H9 (cell line): ENCODE data around the gene NDUFB2. TPM values are rescaled to one million over a fixed set of nuclear protein-coding genes. Genes with fewer than 3 reads are reported as not detected.

Experiments used
- DNase-seq: peaks from one replicate; pipeline ENCODE4 v3.0.0-alpha.2; 2017
- H2AFZ ChIP-seq: one replicate; pipeline ENCODE4 v1.6.1; 2013; ENCODE audit warnings: mild to moderate bottlenecking, low read length, control low read depth, moderate library complexity
- H2AK5ac ChIP-seq: 2 replicates; pipeline ENCODE4 v1.6.1; 2013; ENCODE audit warnings: low read length, control low read depth, mixed read lengths; ENCODE audit not compliant: insufficient read length
- H2BK120ac ChIP-seq: one replicate; pipeline ENCODE4 v1.6.1; 2013; ENCODE audit warnings: low read depth, mild to moderate bottlenecking, low read length, control low read depth, inconsistent platforms; ENCODE audit not compliant: poor library complexity, severe bottlenecking
- H2BK12ac ChIP-seq: 2 replicates; pipeline ENCODE4 v1.6.1; 2013; ENCODE audit warnings: low read length, control low read depth, mixed read lengths, low read depth; ENCODE audit not compliant: insufficient read length
- H2BK15ac ChIP-seq: 2 replicates; pipeline ENCODE4 v1.6.1; 2013; ENCODE audit warnings: low read depth, low read length, control low read depth
- H2BK20ac ChIP-seq: one replicate; pipeline ENCODE4 v1.6.1; 2013; ENCODE audit warnings: low read depth, mild to moderate bottlenecking, low read length, control low read depth, inconsistent platforms; ENCODE audit not compliant: poor library complexity, severe bottlenecking
- H2BK5ac ChIP-seq: 2 replicates; pipeline ENCODE4 v1.6.1; 2013; ENCODE audit warnings: low read length, control low read depth, mixed read lengths; ENCODE audit not compliant: insufficient read length
- H3K14ac ChIP-seq: 2 replicates; pipeline ENCODE4 v1.6.1; 2013; ENCODE audit warnings: low read length, control low read depth; ENCODE audit not compliant: insufficient read depth
- H3K18ac ChIP-seq: 2 replicates; pipeline ENCODE4 v1.6.1; 2013; ENCODE audit warnings: low read depth, mild to moderate bottlenecking, mixed read lengths, low read length, control low read depth; ENCODE audit not compliant: insufficient read length
- H3K23ac ChIP-seq: 2 replicates; pipeline ENCODE4 v1.6.1; 2013; ENCODE audit warnings: low read length, control low read depth, mixed read lengths, low read depth; ENCODE audit not compliant: insufficient read length
- H3K23me2 ChIP-seq: 2 replicates; pipeline ENCODE4 v1.6.1; 2013; ENCODE audit warnings: low read depth, mild to moderate bottlenecking, mixed read lengths, low read length, control low read depth; ENCODE audit not compliant: insufficient read length, poor library complexity, severe bottlenecking
- H3K27ac ChIP-seq: 2 replicates; pipeline ENCODE4 v1.5.1; 2013; ENCODE audit warnings: low read length, control low read depth, mixed read lengths, low read depth; ENCODE audit not compliant: insufficient read length
- H3K27me3 ChIP-seq: 2 replicates; pipeline ENCODE4 v1.6.1; 2013; ENCODE audit warnings: low read length, control low read depth, inconsistent platforms; ENCODE audit not compliant: insufficient read depth
- H3K4ac ChIP-seq: 2 replicates; pipeline ENCODE4 v1.6.1; 2013; ENCODE audit warnings: low read depth, mild to moderate bottlenecking, control low read depth, inconsistent platforms, low read length, moderate library complexity
- H3K4me1 ChIP-seq: 2 replicates; pipeline ENCODE4 v1.6.1; 2013; ENCODE audit warnings: low read length, control low read depth, inconsistent platforms; ENCODE audit not compliant: insufficient read depth
- H3K4me2 ChIP-seq: 2 replicates; pipeline ENCODE4 v1.6.1; 2013; ENCODE audit warnings: low read length, control low read depth, mixed read lengths; ENCODE audit not compliant: insufficient read length, insufficient read depth
- H3K56ac ChIP-seq: 2 replicates; pipeline ENCODE4 v1.6.1; 2013; ENCODE audit warnings: low read depth, mild to moderate bottlenecking, mixed read lengths, low read length, control low read depth; ENCODE audit not compliant: insufficient read length
- H3K79me1 ChIP-seq: 2 replicates; pipeline ENCODE4 v1.6.1; 2013; ENCODE audit warnings: low read depth, mild to moderate bottlenecking, moderate library complexity, low read length, control low read depth, inconsistent platforms; ENCODE audit not compliant: insufficient read depth, poor library complexity, severe bottlenecking
- H3K79me2 ChIP-seq: 2 replicates; pipeline ENCODE4 v1.6.1; 2013; ENCODE audit warnings: low read length, control low read depth, inconsistent platforms; ENCODE audit not compliant: insufficient read depth
- H3K9ac ChIP-seq: 2 replicates; pipeline ENCODE4 v1.6.1; 2013; ENCODE audit warnings: low read length, control low read depth, mixed read lengths; ENCODE audit not compliant: insufficient read length; ENCODE audit errors: extremely low read depth
- H3K9me3 ChIP-seq: one replicate; pipeline ENCODE4 v1.6.1; 2013; ENCODE audit warnings: low read depth, low read length, inconsistent platforms; ENCODE audit not compliant: control insufficient read depth
- H3T11ph ChIP-seq: one replicate; pipeline ENCODE4 v1.6.1; 2013; ENCODE audit warnings: mild to moderate bottlenecking, low read length, control low read depth, inconsistent platforms
- H4K20me1 ChIP-seq: one replicate; pipeline ENCODE4 v1.6.1; 2013; ENCODE audit not compliant: control insufficient read depth, insufficient read length, insufficient read depth
- H4K5ac ChIP-seq: 2 replicates; pipeline ENCODE4 v1.6.1; 2013; ENCODE audit warnings: low read depth, mild to moderate bottlenecking, mixed read lengths, low read length, control low read depth; ENCODE audit not compliant: insufficient read length
- H4K8ac ChIP-seq: replicated peaks from 2 replicates; pipeline ENCODE4 v1.6.1; 2013; ENCODE audit warnings: low read length, control low read depth, mixed read lengths, low read depth; ENCODE audit not compliant: insufficient read length
- H4K91ac ChIP-seq: 2 replicates; pipeline ENCODE4 v1.6.1; 2013; ENCODE audit warnings: low read depth, mild to moderate bottlenecking, moderate library complexity, mixed read lengths, low read length, control low read depth; ENCODE audit not compliant: insufficient read length
- H3K27ac Mint-ChIP-seq, 3 experiments: 2 replicates in 2 of 3; 3 replicates in 1 of 3; pipeline ENCODE4 v1.8.0; 2020 to 2021; ENCODE audit warnings: mixed read lengths in 3 of 3, mild to moderate bottlenecking in 1 of 3, moderate library complexity in 1 of 3
- H3K27me3 Mint-ChIP-seq: 2 replicates; pipeline ENCODE4 v1.8.0; 2021; ENCODE audit warnings: low read depth, mild to moderate bottlenecking, moderate library complexity, mixed read lengths
- H3K36me3 Mint-ChIP-seq, 3 experiments: 2 replicates in 2 of 3; 3 replicates in 1 of 3; pipeline ENCODE4 v1.8.0; 2020 to 2021; ENCODE audit warnings: low read depth in 3 of 3, mixed read lengths in 3 of 3; ENCODE audit not compliant: insufficient read depth in 1 of 3
- H3K4me1 Mint-ChIP-seq, 2 experiments: 2 replicates each; pipeline ENCODE4 v1.8.0; 2020; ENCODE audit warnings: mixed read lengths in 2 of 2
- H3K4me3 Mint-ChIP-seq, 2 experiments: 2 replicates in 1 of 2; 3 replicates in 1 of 2; pipeline ENCODE4 v1.8.0; 2020 to 2021; ENCODE audit warnings: mild to moderate bottlenecking in 2 of 2, mixed read lengths in 2 of 2, moderate library complexity in 1 of 2
- H3K9me3 Mint-ChIP-seq, 2 experiments: 2 replicates in 1 of 2; 3 replicates in 1 of 2; pipeline ENCODE4 v1.8.0; 2020; ENCODE audit warnings: mild to moderate bottlenecking in 2 of 2, mixed read lengths in 2 of 2, moderate library complexity in 1 of 2
- WGBS: extraction: QIAGEN DNeasy Blood & Tissue Kit; methylation state at CpG from one replicate; pipeline ENCODE4 v1.1.7; 2013; ENCODE audit warnings: missing lambda C conversion rate, low lambda C conversion rate, mixed read lengths; ENCODE audit not compliant: insufficient read length; ENCODE audit errors: extremely low coverage; 5-methylcytosine and 5-hydroxymethylcytosine counted together
- total RNA-seq: library from RNA; stranded (reverse); gene quantifications from 2 replicates; pipeline ENCODE4 v1.2.1, GENCODE V29; 2021
- TF ChIP-seq, protein P1 (sequence below): fragments of 200-600 bp; sonication (generic); conservative IDR thresholded peaks from 3 replicates; pipeline ENCODE4 v1.8.0; 2021; ENCODE audit warnings: antibody characterized with exemption, mild to moderate bottlenecking

NDUFB2 gene
- total RNA-seq, 1 experiment from 2014 or later: 177 TPM

DNA sequence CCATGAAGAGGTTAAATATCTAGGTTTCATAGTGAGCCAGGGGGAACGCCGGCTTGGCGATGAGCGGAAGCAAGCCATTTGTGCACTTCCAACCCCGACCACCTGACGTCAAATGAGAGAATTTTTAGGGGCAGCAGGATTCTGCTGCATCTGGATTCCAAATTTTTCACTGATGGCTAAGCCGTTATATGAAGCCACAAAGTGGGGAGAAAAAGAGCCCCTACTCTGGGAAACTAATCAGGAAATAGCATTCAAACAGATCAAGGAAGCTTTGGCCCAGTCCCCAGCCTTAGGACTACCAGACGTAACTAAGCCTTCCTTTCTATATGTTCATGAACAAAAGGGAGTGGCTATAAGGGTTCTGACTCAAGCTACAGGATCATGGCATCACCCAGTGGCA lies 36.7 kb upstream of the NDUFB2 start:
- Histone ChIP-seq H4K20me1 (no peaks in the 10 kb centered on the region), H2BK5ac (no peak overlapping the region), H3K27ac (no peak overlapping the region), H3K18ac (no peak overlapping the region), H3K4ac (no peak overlapping the region), H3K27me3 (no peaks in the 10 kb centered on the region), H3K23ac (no peak overlapping the region), H2BK20ac (no peak overlapping the region), H2BK120ac (no peak overlapping the region), H3K79me1 (no peaks in the 10 kb centered on the region), H2BK15ac (no peak overlapping the region), H3K9ac (no peak overlapping the region), H2AK5ac (no peak overlapping the region), H3K14ac (no peak overlapping the region), H3K23me2 (no peaks in the 10 kb centered on the region), H3K56ac (no peak overlapping the region), H3T11ph (no peak overlapping the region), H4K5ac (no peak overlapping the region), H3K4me1 (peaks cover 2% of the 10 kb centered on the region; the same call in 1 of the 2 replicates), H4K91ac (no peak overlapping the region), H3K4me2 (no peak overlapping the region), H3K79me2 (no peaks in the 10 kb centered on the region), H3K9me3 (no peaks in the 10 kb centered on the region), H2AFZ (no peak overlapping the region), H4K8ac (no peak overlapping the region), H2BK12ac (no peak overlapping the region)
- Mint-ChIP-seq H3K9me3 (peaks cover 2 to 3% of the 10 kb centered on the region in 2 experiments; a peak in 2 of 5 replicates), H3K36me3 (no peaks in the 10 kb centered on the region), H3K27me3 (peaks cover 5% of the 10 kb centered on the region; the same call in 1 of the 2 replicates), H3K4me1 (peaks cover 6 to 12% of the 10 kb centered on the region in 2 experiments; a peak in 3 of 4 replicates), H3K27ac (no peak overlapping the region), H3K4me3 (no peak overlapping the region)
- DNase-seq: no peak
- TF ChIP-seq, protein P1, sequence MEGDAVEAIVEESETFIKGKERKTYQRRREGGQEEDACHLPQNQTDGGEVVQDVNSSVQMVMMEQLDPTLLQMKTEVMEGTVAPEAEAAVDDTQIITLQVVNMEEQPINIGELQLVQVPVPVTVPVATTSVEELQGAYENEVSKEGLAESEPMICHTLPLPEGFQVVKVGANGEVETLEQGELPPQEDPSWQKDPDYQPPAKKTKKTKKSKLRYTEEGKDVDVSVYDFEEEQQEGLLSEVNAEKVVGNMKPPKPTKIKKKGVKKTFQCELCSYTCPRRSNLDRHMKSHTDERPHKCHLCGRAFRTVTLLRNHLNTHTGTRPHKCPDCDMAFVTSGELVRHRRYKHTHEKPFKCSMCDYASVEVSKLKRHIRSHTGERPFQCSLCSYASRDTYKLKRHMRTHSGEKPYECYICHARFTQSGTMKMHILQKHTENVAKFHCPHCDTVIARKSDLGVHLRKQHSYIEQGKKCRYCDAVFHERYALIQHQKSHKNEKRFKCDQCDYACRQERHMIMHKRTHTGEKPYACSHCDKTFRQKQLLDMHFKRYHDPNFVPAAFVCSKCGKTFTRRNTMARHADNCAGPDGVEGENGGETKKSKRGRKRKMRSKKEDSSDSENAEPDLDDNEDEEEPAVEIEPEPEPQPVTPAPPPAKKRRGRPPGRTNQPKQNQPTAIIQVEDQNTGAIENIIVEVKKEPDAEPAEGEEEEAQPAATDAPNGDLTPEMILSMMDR: no peak
- no CpG with 5 or more reads among the region's 8 CpGs for WGBS
